Esophagus squamous epithelium (tissue), 4 donors: ENCODE measurements around the gene PDIA2.

Source experiments
- CTCF ChIP-seq, 6 experiments: fragments of 450-650 bp in 4 of 6; fragments of 200-600 bp in 2 of 6; sonication (generic) in 2 of 6; IDR thresholded peaks; one replicate each; pipeline ENCODE4 v1.5.1; 2016 to 2019; ENCODE audit warnings: antibody characterized with exemption in 6 of 6, mild to moderate bottlenecking in 4 of 6, moderate library complexity in 4 of 6
- POLR2A ChIP-seq, 4 donors: fragments of 450-650 bp; IDR thresholded peaks; one replicate each; pipeline ENCODE4 v1.6.1; 2017; ENCODE audit warnings: antibody characterized with exemption in 4 of 4, mild to moderate bottlenecking in 4 of 4, moderate library complexity in 3 of 4

- no peak for TF ChIP-seq CTCF (IDR thresholded peaks at IDR 0.05)
- no peak for TF ChIP-seq POLR2A (IDR thresholded peaks at IDR 0.05)
Observed at GRCh38 chr16:283033-283805, at the start of gene PDIA2.
